DND-41 (cell line): ENCODE measurements around the gene TLCD5.

ENCODE experiments used
- ATAC-seq: fragments of 200-7000 bp; cut with Tn5 transposase; 3 replicates; pipeline ENCODE4 v1.9.1; 2021; ENCODE audit warnings: low read depth; ENCODE audit not compliant: insufficient read depth
- DNase-seq: peaks from one replicate; pipeline ENCODE4 v3.0.0-alpha.2; 2020
- H2AFZ ChIP-seq: 2 replicates; pipeline ENCODE4 v1.6.0; 2012; ENCODE audit warnings: low read depth, low read length
- H3K27ac ChIP-seq: 2 replicates; pipeline ENCODE4 v1.5.1; 2012; ENCODE audit warnings: low read length, inconsistent platforms
- H3K27me3 ChIP-seq: fragments of 200-600 bp; sonication (generic); 2 replicates; pipeline ENCODE4 v1.6.0; 2012; ENCODE audit warnings: low read length, mild to moderate bottlenecking, inconsistent platforms; ENCODE audit not compliant: insufficient read depth, poor library complexity
- H3K36me3 ChIP-seq: 2 replicates; pipeline ENCODE4 v1.5.1; 2012; ENCODE audit warnings: low read length, inconsistent platforms; ENCODE audit not compliant: insufficient read depth
- H3K4me1 ChIP-seq: 2 replicates; pipeline ENCODE4 v1.5.1; 2012; ENCODE audit warnings: mild to moderate bottlenecking, low read length; ENCODE audit not compliant: insufficient read depth
- H3K4me2 ChIP-seq: 2 replicates; pipeline ENCODE4 v1.6.0; 2012; ENCODE audit warnings: mild to moderate bottlenecking, moderate library complexity, low read length, inconsistent platforms; ENCODE audit not compliant: insufficient read depth
- H3K4me3 ChIP-seq, 2 experiments: fragments of 200-600 bp in 1 of 2; shearing (Covaris generic) in 1 of 2; 2 replicates each; pipeline ENCODE4 v1.5.1; 2012 to 2016; ENCODE audit warnings: inconsistent platforms in 2 of 2, low read length in 2 of 2, mild to moderate bottlenecking in 2 of 2, low read depth in 1 of 2, moderate library complexity in 1 of 2
- H3K79me2 ChIP-seq: 2 replicates; pipeline ENCODE4 v1.6.0; 2012; ENCODE audit warnings: low read length, inconsistent platforms; ENCODE audit not compliant: insufficient read depth
- H3K9ac ChIP-seq: 2 replicates; pipeline ENCODE4 v1.6.0; 2012; ENCODE audit warnings: low read depth, mild to moderate bottlenecking, inconsistent platforms, low read length, moderate library complexity
- H3K9me3 ChIP-seq: 2 replicates; pipeline ENCODE4 v1.5.1; 2012; ENCODE audit warnings: low read length, moderate library complexity, mild to moderate bottlenecking, inconsistent platforms; ENCODE audit not compliant: insufficient read depth, severe bottlenecking
- H4K20me1 ChIP-seq: 2 replicates; pipeline ENCODE4 v1.6.0; 2012; ENCODE audit warnings: low read length; ENCODE audit not compliant: insufficient read depth
- EZH2 ChIP-seq: IDR thresholded peaks from 3 replicates; pipeline ENCODE4 v1.6.1; 2012; ENCODE audit warnings: borderline replicate concordance, low read depth, mild to moderate bottlenecking, moderate library complexity, low read length, inconsistent platforms; ENCODE audit not compliant: severe bottlenecking
- TF ChIP-seq, protein P1 (sequence below): IDR thresholded peaks from 2 replicates; pipeline ENCODE4 v1.5.1; 2012; ENCODE audit warnings: borderline replicate concordance, low read length, moderate library complexity, mild to moderate bottlenecking; ENCODE audit not compliant: poor library complexity, severe bottlenecking; ENCODE audit errors: extremely low read depth

The TLCD5 gene

GRCh38 chr11:120336641-120337354, 11.7 kb downstream of the TLCD5 start:
- no peaks in the 10 kb centered on the region for H3K36me3 ChIP-seq
- ATAC-seq: no peak
- H3K27ac ChIP-seq: no peak overlapping the region
- TF ChIP-seq EZH2: no peak
- TF ChIP-seq, protein P1, sequence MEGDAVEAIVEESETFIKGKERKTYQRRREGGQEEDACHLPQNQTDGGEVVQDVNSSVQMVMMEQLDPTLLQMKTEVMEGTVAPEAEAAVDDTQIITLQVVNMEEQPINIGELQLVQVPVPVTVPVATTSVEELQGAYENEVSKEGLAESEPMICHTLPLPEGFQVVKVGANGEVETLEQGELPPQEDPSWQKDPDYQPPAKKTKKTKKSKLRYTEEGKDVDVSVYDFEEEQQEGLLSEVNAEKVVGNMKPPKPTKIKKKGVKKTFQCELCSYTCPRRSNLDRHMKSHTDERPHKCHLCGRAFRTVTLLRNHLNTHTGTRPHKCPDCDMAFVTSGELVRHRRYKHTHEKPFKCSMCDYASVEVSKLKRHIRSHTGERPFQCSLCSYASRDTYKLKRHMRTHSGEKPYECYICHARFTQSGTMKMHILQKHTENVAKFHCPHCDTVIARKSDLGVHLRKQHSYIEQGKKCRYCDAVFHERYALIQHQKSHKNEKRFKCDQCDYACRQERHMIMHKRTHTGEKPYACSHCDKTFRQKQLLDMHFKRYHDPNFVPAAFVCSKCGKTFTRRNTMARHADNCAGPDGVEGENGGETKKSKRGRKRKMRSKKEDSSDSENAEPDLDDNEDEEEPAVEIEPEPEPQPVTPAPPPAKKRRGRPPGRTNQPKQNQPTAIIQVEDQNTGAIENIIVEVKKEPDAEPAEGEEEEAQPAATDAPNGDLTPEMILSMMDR: no peak
- no peak overlapping the region for H3K4me2 ChIP-seq
- peaks cover 62% of the 10 kb centered on the region for H3K27me3 ChIP-seq
- H3K4me3 ChIP-seq: no peak overlapping the region
- no peaks in the 10 kb centered on the region for H3K4me1 ChIP-seq
- no peak for DNase-seq
- H2AFZ ChIP-seq: no peak overlapping the region
- H4K20me1 ChIP-seq: peaks cover 26% of the 10 kb centered on the region
- no peaks in the 10 kb centered on the region for H3K9me3 ChIP-seq
- no peak overlapping the region for H3K9ac ChIP-seq
- H3K79me2 ChIP-seq: no peaks in the 10 kb centered on the region

DNA sequence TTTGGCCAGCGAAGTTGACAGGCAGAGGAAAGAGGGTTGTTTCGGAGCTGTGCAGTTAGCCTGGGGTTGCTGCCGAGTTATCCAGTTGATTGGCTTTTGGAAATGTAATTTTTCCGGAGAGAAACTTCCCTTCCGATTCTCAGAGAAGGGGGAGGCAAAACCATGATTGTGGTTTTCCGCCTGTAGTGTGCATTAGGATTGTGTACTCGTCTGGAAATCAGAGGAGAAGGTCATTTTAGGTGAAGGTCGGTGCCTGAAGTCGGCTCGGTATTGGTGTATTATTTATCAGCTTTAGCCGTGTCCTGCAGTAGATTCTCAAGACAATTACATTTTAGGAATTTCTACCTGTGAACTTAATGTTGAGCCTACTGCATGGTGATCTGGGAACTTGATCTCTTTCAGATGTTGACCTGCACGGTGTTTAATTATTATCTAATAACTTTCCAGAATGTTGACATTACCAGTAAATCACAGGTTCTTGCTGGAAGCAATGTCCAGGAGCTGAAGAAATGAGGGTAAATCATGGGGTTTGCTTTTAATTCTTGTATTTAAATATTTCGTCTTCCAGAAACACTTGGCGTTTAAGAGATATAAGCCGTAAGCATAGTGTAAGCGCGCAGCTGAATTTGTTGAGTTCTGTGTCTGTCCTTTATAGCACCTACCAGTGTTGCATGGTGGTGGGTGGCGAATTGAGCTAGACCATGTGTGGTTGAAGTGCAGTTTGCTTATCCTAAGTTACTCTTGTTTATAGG, 12.4 kb downstream of the TLCD5 start:
- Histone ChIP-seq H3K4me3 (no peak overlapping the region), H3K4me1 (no peaks in the 10 kb centered on the region), H3K36me3 (no peaks in the 10 kb centered on the region), H3K9me3 (no peaks in the 10 kb centered on the region), H3K4me2 (no peak overlapping the region), H4K20me1 (peaks cover 26% of the 10 kb centered on the region), H3K9ac (no peak overlapping the region), H3K79me2 (no peaks in the 10 kb centered on the region), H3K27ac (no peak overlapping the region), H3K27me3 (peaks cover 66% of the 10 kb centered on the region), H2AFZ (no peak overlapping the region)
- ATAC-seq: no peak
- TF ChIP-seq EZH2: no peak
- TF ChIP-seq, protein P1: no peak
- no peak for DNase-seq

DNA sequence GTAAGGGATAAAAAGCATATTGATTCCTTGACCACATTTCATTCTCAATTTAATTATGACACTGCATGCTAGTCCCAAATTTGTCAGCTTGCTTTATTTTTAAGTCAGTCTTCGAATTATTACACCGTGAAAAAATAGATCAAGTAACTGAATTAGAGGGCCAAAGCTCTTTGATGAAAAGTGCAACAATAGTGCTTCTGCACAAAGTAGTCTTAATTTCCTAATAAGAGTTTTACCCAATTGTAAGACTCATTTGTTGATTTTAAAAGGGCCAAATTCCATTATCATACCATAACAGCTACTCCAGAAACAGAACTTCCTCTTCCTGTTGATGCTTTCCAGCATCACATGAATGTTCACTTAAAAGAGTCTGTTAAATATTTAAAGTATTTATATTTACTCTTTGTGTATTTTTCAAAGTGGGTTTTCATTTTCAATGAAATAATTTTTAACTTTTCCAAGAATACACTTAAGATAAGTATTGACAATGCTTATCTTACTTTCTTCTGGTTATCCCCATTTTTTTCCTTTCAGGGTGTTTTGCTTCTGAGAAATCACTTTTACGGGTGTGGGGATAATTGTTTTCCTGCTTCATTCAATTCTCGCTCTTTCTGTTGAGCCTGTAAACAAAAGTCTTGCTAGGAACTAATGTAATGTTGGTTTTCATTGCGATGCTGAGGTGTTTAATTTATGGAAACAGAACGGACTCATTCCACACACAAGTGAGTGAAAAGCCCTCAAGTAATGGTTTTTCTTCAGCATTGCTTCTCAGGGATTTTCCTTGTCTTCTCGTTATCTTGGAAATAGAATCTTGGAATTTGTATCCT, 13.2 kb downstream of the TLCD5 start:
- H3K9ac ChIP-seq: no peak overlapping the region
- TF ChIP-seq EZH2: no peak
- H3K4me2 ChIP-seq: no peak overlapping the region
- no peaks in the 10 kb centered on the region for H3K36me3 ChIP-seq
- H3K27me3 ChIP-seq: peaks cover 70% of the 10 kb centered on the region
- H4K20me1 ChIP-seq: peaks cover 27% of the 10 kb centered on the region
- no peaks in the 10 kb centered on the region for H3K9me3 ChIP-seq
- DNase-seq (no peak), ATAC-seq (no peak)
- no peak overlapping the region for H3K27ac ChIP-seq
- H2AFZ ChIP-seq: no peak overlapping the region
- H3K79me2 ChIP-seq: no peaks in the 10 kb centered on the region
- no peaks in the 10 kb centered on the region for H3K4me1 ChIP-seq
- no peak overlapping the region for H3K4me3 ChIP-seq
